Trophoblast cell (in vitro differentiated cells and primary cell): ENCODE data around the gene IL36A.

Source experiments
- DNase-seq, 2 donors: peaks; one replicate each; pipeline ENCODE4 v3.0.0-alpha.2; 2016
- H2AFZ ChIP-seq: 2 replicates; pipeline ENCODE4 v1.6.1; 2013; ENCODE audit warnings: low read length, moderate library complexity, mild to moderate bottlenecking; ENCODE audit not compliant: insufficient read depth, poor library complexity
- H2AK5ac ChIP-seq: 2 replicates; pipeline ENCODE4 v1.6.1; 2013; ENCODE audit warnings: mild to moderate bottlenecking, low read length
- H2BK120ac ChIP-seq: 2 replicates; pipeline ENCODE4 v1.6.1; 2013; ENCODE audit warnings: low read length, mild to moderate bottlenecking, moderate library complexity; ENCODE audit not compliant: insufficient read depth, poor library complexity
- H2BK12ac ChIP-seq: 2 replicates; pipeline ENCODE4 v1.6.1; 2013; ENCODE audit warnings: mild to moderate bottlenecking, low read length, moderate library complexity
- H2BK5ac ChIP-seq: 2 replicates; pipeline ENCODE4 v1.6.1; 2013; ENCODE audit warnings: low read length, low read depth, moderate library complexity, mild to moderate bottlenecking; ENCODE audit not compliant: poor library complexity
- H3K14ac ChIP-seq: 2 replicates; pipeline ENCODE4 v1.6.1; 2013; ENCODE audit warnings: mild to moderate bottlenecking, low read length
- H3K18ac ChIP-seq: 2 replicates; pipeline ENCODE4 v1.6.1; 2013; ENCODE audit warnings: mild to moderate bottlenecking, low read length
- H3K23ac ChIP-seq: 2 replicates; pipeline ENCODE4 v1.6.1; 2013; ENCODE audit warnings: low read length
- H3K27ac ChIP-seq: 2 replicates; pipeline ENCODE4 v1.5.1; 2013; ENCODE audit warnings: low read depth, mild to moderate bottlenecking, inconsistent platforms, low read length, moderate library complexity
- H3K27me3 ChIP-seq: 2 replicates; pipeline ENCODE4 v1.6.1; 2013; ENCODE audit warnings: inconsistent platforms, mild to moderate bottlenecking, low read length, moderate library complexity; ENCODE audit not compliant: insufficient read depth
- H3K36me3 ChIP-seq, 2 experiments: 1 replicate in 1 of 2; 2 replicates in 1 of 2; pipeline ENCODE4 v1.6.1; 2013; ENCODE audit warnings: low read length in 2 of 2, mild to moderate bottlenecking in 2 of 2, moderate library complexity in 1 of 2; ENCODE audit not compliant: insufficient read depth in 2 of 2, control insufficient read depth in 1 of 2
- H3K4ac ChIP-seq: 2 replicates; pipeline ENCODE4 v1.6.1; 2013; ENCODE audit warnings: low read depth, mild to moderate bottlenecking, low read length, moderate library complexity
- H3K4me1 ChIP-seq, 2 experiments: 1 replicate in 1 of 2; 2 replicates in 1 of 2; pipeline ENCODE4 v1.6.1; 2013; ENCODE audit warnings: low read length in 2 of 2, mild to moderate bottlenecking in 2 of 2, moderate library complexity in 1 of 2; ENCODE audit not compliant: insufficient read depth in 2 of 2, control insufficient read depth in 1 of 2
- H3K4me2 ChIP-seq: 2 replicates; pipeline ENCODE4 v1.6.1; 2013; ENCODE audit warnings: inconsistent platforms, mild to moderate bottlenecking, low read length, moderate library complexity
- H3K4me3 ChIP-seq: 2 replicates; pipeline ENCODE4 v1.5.1; 2013; ENCODE audit warnings: mild to moderate bottlenecking, low read depth, low read length, inconsistent platforms
- H3K79me1 ChIP-seq: one replicate; pipeline ENCODE4 v1.6.1; 2013; ENCODE audit warnings: low read length
- H3K79me2 ChIP-seq: 2 replicates; pipeline ENCODE4 v1.6.1; 2013; ENCODE audit warnings: low read length, mild to moderate bottlenecking; ENCODE audit not compliant: control insufficient read depth, insufficient read depth, poor library complexity
- H3K9ac ChIP-seq: 2 replicates; pipeline ENCODE4 v1.6.1; 2013; ENCODE audit warnings: mild to moderate bottlenecking, low read length
- H3K9me3 ChIP-seq: 2 replicates; pipeline ENCODE4 v1.6.1; 2013; ENCODE audit warnings: low read depth, mild to moderate bottlenecking, control low read depth, inconsistent platforms, low read length; ENCODE audit not compliant: insufficient read depth
- H4K12ac ChIP-seq: 2 replicates; pipeline ENCODE4 v1.6.1; 2013; ENCODE audit warnings: low read depth, mild to moderate bottlenecking, low read length, moderate library complexity
- H4K8ac ChIP-seq: 2 replicates; pipeline ENCODE4 v1.6.1; 2013; ENCODE audit warnings: low read depth, mild to moderate bottlenecking, low read length, moderate library complexity
- H4K91ac ChIP-seq: one replicate; pipeline ENCODE4 v1.6.1; 2013; ENCODE audit warnings: low read depth, mild to moderate bottlenecking, low read length, moderate library complexity
- WGBS: extraction: QIAGEN DNeasy Blood & Tissue Kit; methylation state at CpG from one replicate; pipeline ENCODE4 v1.1.7; 2013; ENCODE audit warnings: missing lambda C conversion rate; ENCODE audit not compliant: insufficient read length, insufficient coverage; ENCODE audit errors: extremely low coverage; 5-methylcytosine and 5-hydroxymethylcytosine counted together

The IL36A gene

DNA sequence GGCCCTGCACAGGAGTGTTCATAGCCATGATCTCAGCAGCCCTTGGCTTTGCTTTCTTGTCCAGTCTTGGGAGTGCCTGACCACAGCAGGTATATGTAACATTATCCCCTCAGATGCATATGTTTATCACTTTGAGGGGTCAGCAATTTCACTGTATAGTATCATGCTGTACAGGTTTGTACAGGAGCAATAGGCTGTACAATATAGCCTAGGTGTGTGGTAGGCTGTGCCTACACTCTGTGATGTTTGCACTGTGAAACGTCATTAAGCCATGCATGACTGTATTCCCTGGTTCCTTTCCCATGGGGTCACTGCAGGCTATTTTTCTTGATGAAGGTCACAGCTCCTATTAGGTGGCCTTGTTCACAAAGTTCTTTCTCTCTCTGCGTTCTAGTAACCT lies 32.1 kb upstream of the IL36A start:
- H4K8ac ChIP-seq, result no peak overlapping the region
- H2AK5ac ChIP-seq, result no peak overlapping the region
- H2BK12ac ChIP-seq, result no peak overlapping the region
- no peak overlapping the region for H3K4ac ChIP-seq
- no peaks in the 10 kb centered on the region for H3K79me1 ChIP-seq
- H2AFZ ChIP-seq, result no peak overlapping the region
- H3K27ac ChIP-seq, result no peak overlapping the region
- H3K79me2 ChIP-seq, result no peaks in the 10 kb centered on the region
- no peak overlapping the region for H3K4me3 ChIP-seq
- no CpG with 5 or more reads among the region's 2 CpGs for WGBS
- H3K9me3 ChIP-seq, result no peaks in the 10 kb centered on the region
- no peaks in the 10 kb centered on the region for H3K27me3 ChIP-seq
- no peak overlapping the region for H2BK5ac ChIP-seq
- H3K9ac ChIP-seq, result no peak overlapping the region
- no peaks in the 10 kb centered on the region for H3K36me3 ChIP-seq
- H2BK120ac ChIP-seq, result no peak overlapping the region
- no peak for DNase-seq
- no peak overlapping the region for H4K12ac ChIP-seq
- H4K91ac ChIP-seq, result no peak overlapping the region
- no peak overlapping the region for H3K18ac ChIP-seq
- no peak overlapping the region for H3K4me2 ChIP-seq
- no peak overlapping the region for H3K14ac ChIP-seq
- no peak overlapping the region for H3K23ac ChIP-seq
- no peaks in the 10 kb centered on the region for H3K4me1 ChIP-seq

DNA sequence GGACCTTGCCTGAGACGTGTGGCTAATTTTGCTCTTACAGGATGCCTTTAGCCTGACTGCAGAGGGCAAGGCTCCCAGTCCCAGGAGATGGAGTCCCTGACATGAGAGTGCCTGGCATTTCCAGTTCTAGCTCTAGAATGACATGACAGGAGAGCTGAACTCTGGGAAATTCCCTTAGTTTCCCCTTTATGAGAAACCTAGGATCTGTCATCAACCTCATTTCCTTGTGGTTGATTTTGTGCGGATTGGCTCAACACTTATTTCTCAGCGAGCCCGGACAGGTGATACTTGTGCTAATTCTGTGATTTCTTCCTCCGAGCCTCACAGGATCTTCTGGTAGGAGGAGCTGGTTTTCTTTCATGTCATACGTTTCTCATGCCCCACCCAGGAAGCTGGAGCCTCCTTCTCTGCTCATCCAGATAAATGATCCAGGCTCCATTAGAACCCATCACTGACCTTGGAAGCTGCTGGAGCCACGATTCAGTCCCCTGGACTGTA lies 27.7 kb upstream of the IL36A start, which contains the start of gene IL36G:
Gene IL36G (plus strand): TSS at position 448 of the 498 bp plus-strand sequence. CDS start 633 bp downstream, outside the sequence.
- H3K79me1 ChIP-seq, result no peaks in the 10 kb centered on the region
- no peak within 1 kb of the TSS for H2BK120ac ChIP-seq
- no peak within 1 kb of the TSS for H3K14ac ChIP-seq
- no peak within 1 kb of the TSS for H3K27ac ChIP-seq
- no peak within 1 kb of the TSS for H3K4me3 ChIP-seq
- peaks cover 4% of the 10 kb centered on the region for H3K9me3 ChIP-seq
- no peak within 1 kb of the TSS for H2AK5ac ChIP-seq
- no peak within 1 kb of the TSS for H3K4ac ChIP-seq
- no peak for DNase-seq
- H2BK5ac ChIP-seq, result no peak within 1 kb of the TSS
- H3K4me1 ChIP-seq, result no peaks in the 10 kb centered on the region
- no peaks in the 10 kb centered on the region for H3K79me2 ChIP-seq
- WGBS, result no CpG with 5 or more reads among the region's 7 CpGs
- H2BK12ac ChIP-seq, result no peak within 1 kb of the TSS
- H3K27me3 ChIP-seq, result no peaks in the 10 kb centered on the region
- no peak within 1 kb of the TSS for H4K91ac ChIP-seq
- H3K9ac ChIP-seq, result no peak within 1 kb of the TSS
- H4K8ac ChIP-seq, result no peak within 1 kb of the TSS
- H3K4me2 ChIP-seq, result no peak within 1 kb of the TSS
- no peaks in the 10 kb centered on the region for H3K36me3 ChIP-seq
- H2AFZ ChIP-seq, result no peak within 1 kb of the TSS
- H4K12ac ChIP-seq, result no peak within 1 kb of the TSS
- no peak within 1 kb of the TSS for H3K23ac ChIP-seq
- H3K18ac ChIP-seq, result no peak within 1 kb of the TSS

DNA sequence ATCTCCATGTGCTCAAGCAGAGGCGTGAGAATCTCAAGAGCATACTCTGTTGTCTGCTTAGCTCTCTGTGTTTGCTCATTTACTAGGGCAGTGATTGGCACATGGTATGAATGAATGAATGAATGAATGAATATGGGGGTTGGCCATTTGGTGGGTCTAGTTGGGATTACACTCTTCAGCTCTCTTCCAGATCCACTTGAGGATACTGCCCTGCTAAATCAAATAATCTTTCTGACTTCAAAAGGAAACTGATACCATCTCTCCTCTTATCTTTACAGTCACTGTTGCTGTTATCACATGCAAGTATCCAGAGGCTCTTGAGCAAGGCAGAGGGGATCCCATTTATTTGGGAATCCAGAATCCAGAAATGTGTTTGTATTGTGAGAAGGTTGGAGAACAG lies 25.5 kb upstream of the IL36A start:
- no peak overlapping the region for H2BK12ac ChIP-seq
- H3K9me3 ChIP-seq, result peaks cover 7% of the 10 kb centered on the region
- no peak overlapping the region for H2AFZ ChIP-seq
- peak in 1 of 2 donors; percentile 31 for DNase-seq
- no peak overlapping the region for H3K4me2 ChIP-seq
- no peak overlapping the region for H3K23ac ChIP-seq
- no peak overlapping the region for H4K91ac ChIP-seq
- no peak overlapping the region for H2BK120ac ChIP-seq
- H2BK5ac ChIP-seq, result no peak overlapping the region
- H3K18ac ChIP-seq, result no peak overlapping the region
- no peaks in the 10 kb centered on the region for H3K4me1 ChIP-seq
- no peaks in the 10 kb centered on the region for H3K27me3 ChIP-seq
- no peaks in the 10 kb centered on the region for H3K79me1 ChIP-seq
- H3K36me3 ChIP-seq, result no peaks in the 10 kb centered on the region
- H3K79me2 ChIP-seq, result no peaks in the 10 kb centered on the region
- H3K14ac ChIP-seq, result no peak overlapping the region
- H2AK5ac ChIP-seq, result no peak overlapping the region
- no CpG with 5 or more reads among the region's 1 CpG for WGBS
- H3K4ac ChIP-seq, result no peak overlapping the region
- no peak overlapping the region for H4K12ac ChIP-seq
- no peak overlapping the region for H3K27ac ChIP-seq
- no peak overlapping the region for H3K4me3 ChIP-seq
- H3K9ac ChIP-seq, result no peak overlapping the region
- no peak overlapping the region for H4K8ac ChIP-seq

- DNase-seq, result no peak
- H2AK5ac ChIP-seq, result no peak overlapping the region
- H2AFZ ChIP-seq, result no peak overlapping the region
- no peaks in the 10 kb centered on the region for H3K79me1 ChIP-seq
- peaks cover 7% of the 10 kb centered on the region for H3K9me3 ChIP-seq
- H4K8ac ChIP-seq, result no peak overlapping the region
- H4K91ac ChIP-seq, result no peak overlapping the region
- H3K4me1 ChIP-seq, result no peaks in the 10 kb centered on the region
- H3K14ac ChIP-seq, result no peak overlapping the region
- no peak overlapping the region for H3K18ac ChIP-seq
- H3K4me2 ChIP-seq, result no peak overlapping the region
- no peaks in the 10 kb centered on the region for H3K27me3 ChIP-seq
- H2BK120ac ChIP-seq, result no peak overlapping the region
- no peak overlapping the region for H4K12ac ChIP-seq
- no peaks in the 10 kb centered on the region for H3K36me3 ChIP-seq
- no peak overlapping the region for H3K4me3 ChIP-seq
- no peak overlapping the region for H2BK5ac ChIP-seq
- H3K9ac ChIP-seq, result no peak overlapping the region
- no peak overlapping the region for H3K23ac ChIP-seq
- H3K79me2 ChIP-seq, result no peaks in the 10 kb centered on the region
- H3K27ac ChIP-seq, result no peak overlapping the region
- no peak overlapping the region for H3K4ac ChIP-seq
- no CpG with 5 or more reads among the region's 1 CpG for WGBS
- no peak overlapping the region for H2BK12ac ChIP-seq
These were observed 24.7 kb upstream of the IL36A start for GRCh38 chr2:112980537-112980936.
